HG02798 (cell line): ENCODE results near the gene COL5A1.
"Not testable (repeated sequence)": the region's sequence is repeated elsewhere in the genome, so short reads cannot be mapped to it uniquely, and the experiment has no call there.

Source experiments
- ATAC-seq: cut with Tn5 transposase; IDR thresholded peaks from one replicate; pipeline ENCODE4 v1.9.1; 2021; ENCODE audit warnings: mild to moderate bottlenecking; ENCODE audit not compliant: unreplicated experiment, poor library complexity

Gene COL5A1

DNA sequence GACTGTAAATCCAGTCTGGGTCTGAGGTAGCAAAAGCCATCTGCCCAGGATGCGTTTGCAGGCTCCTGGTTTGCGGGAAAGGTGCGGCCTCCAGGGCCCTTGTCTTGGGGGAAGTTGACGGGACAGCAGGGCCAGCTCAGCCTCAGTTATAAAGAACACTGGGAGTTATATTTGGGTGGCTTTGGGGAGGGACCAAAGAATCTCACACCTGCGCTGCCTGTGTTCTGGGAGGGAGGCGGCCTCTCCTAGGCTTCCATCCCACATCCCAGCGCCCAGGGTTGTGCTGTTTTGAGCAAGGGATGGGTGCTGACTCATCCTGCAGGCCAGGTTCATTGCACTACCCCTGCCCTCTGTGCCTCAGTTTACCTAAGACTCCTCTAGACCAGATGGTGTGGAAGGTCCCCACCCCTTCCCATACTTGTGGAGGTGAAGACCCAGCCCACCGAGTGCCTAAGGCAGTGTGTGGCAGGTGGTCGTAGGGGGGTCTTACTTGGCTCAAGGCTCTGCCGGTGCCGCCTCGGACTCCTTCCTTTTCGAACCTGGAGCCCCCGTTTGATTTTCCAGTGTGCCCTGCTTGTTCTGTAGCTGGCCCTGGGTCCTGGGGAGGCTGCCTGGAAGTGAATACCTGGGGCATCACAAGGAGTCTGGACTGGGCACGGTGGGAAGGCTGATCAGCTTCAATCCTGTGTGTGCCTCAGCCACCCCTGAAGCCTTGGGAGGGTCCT, 199.7 kb downstream of the COL5A1 start:
- ATAC-seq: no peak

DNA sequence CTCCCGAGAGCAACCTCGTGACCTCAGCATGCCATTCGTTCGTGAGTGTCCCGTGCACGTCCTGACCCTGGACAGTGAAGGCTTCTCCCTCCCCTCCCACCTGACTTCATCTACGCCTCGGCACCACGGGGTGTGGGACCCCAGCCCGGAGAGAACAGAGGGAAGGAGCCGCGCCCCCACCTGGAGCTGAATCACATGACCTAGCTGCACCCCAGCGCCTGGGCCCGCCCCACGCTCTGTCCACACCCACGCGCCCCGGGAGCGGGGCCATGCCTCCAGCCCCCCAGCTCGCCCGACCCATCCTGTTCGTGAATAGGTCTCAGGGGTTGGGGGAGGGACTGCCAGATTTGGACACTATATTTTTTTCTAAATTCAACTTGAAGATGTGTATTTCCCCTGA, 200.7 kb downstream of the COL5A1 start:
- ATAC-seq: no peak

DNA sequence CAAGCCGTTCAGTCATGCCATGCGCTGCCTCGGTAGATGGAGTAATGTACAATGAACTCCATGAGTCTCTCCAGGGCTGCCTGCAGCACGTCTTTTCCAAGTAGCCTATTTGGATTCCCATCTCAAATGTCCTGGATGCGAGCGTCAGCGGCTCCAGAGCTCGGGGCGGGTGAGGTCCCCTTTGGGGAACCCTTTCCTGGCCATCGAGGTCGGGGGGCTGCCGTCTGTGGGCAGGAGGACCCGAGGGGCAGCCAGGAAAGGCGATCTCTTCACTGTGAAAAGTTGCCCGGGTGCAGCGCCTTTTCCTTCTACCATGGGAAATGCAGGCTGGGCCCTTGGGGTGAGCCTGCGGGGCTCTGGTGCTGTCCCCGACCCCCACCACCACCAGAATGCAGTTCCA, 202.1 kb downstream of the COL5A1 start:
- no peak for ATAC-seq

DNA sequence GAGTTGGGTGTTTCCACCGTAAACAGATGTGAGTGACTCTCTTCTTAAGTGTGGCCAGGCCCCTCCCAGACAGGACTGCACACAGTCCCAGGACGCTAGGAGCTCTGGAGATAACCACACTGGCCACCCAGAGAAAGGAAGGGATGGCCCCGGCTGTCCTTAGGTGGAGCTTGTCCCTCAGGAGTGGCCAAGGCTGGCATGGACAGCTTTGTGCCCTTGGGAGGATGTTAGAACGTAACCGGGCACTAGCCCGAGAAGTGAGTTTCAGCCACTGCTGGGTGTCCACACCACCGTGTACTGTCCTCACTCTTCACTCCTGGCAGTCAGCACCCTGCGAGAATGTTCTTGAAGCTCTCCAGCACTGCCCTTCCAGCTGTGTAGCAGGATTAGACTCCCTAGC, 203.2 kb downstream of the COL5A1 start:
- no peak for ATAC-seq

DNA sequence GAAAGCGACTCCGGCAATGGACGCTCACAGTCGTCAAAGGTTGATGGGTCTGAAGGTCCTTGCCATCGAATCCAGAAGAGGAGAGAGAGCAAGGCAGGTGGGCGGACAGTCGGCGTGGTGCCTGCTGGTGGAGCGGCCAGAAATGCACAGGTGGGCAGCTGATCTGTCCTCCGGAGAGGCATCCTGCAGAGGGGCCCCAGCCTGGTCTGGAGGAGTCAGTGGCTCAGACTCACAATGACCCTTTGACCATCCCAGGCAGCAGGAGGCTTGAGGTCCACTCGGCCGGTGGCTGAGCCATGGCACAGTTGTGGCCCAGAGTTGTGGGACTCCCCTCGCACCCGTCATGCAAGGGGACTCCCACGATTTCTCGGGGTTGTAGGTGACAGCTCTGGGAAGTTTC, 204.6 kb downstream of the COL5A1 start:
- ATAC-seq: no peak

DNA sequence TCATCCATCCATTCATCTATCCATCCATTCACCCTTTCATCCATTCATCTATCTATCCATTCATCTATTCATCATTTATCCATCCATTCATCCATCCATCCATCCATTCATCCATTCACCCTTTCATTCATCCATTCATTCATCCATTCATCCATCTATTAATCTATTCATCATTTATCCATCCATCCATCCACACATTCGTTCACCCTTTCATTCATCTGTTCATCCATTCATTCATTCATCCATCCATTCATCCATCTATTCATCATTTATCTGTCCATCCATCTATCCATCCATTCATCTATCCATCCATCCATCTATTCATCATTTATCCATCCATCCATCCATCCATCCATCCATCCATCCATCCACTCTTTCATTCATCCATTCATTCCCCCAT, 205.1 kb downstream of the COL5A1 start:
- no peak for ATAC-seq

DNA sequence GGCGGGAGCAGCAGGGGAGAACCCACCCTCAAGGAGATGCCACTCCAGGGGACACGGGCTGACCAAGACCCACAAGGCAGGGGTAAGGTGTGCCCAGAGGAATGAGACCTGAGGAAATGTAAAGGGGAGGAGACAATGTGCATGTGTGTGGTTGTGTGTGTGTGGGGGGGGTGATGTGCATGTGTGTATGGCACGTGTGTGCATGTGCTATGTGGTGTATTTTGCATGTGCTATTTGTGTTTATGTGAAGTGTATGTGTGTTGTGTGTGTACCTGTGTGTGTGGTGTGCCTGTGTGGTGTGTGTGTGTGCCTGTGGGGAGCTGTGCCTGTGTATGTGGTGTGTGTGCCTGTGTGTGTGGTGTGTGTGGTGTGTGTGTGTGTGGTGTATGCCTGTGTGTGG, 205.5 kb downstream of the COL5A1 start:
- ATAC-seq: no peak

DNA sequence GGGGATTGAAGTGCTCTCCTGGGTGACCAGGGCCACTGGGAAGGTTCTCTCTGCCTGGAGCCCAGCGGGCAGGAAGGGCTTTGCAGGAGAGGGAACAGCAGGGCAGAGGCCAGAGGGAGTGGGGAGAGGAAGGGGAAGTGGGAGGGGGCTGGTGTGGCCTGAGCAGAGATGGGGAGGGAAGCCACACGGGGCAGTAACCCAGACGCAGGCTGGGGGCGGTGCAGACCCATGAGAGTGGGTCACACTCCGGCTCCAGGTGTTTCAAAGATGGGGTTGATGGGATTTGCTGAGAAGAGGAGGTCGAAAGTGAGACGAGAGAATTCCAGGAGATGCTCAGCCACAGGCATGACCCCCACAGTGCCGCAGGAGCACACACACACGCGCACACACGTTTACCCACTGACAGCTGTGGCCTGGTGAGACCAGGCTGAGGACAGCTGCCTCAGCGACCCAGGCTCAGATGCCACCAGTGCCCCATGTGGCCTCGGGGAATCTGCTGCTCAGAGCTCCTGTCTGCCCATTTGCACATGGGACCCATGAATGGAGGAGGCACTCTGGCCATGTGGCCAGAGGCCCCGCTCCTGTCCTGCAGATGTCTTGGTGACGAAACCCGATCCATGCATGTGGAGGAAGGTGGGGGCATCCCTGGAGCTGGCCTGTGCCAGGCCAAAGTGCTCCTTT, 206.3 kb downstream of the COL5A1 start:
- no peak for ATAC-seq

DNA sequence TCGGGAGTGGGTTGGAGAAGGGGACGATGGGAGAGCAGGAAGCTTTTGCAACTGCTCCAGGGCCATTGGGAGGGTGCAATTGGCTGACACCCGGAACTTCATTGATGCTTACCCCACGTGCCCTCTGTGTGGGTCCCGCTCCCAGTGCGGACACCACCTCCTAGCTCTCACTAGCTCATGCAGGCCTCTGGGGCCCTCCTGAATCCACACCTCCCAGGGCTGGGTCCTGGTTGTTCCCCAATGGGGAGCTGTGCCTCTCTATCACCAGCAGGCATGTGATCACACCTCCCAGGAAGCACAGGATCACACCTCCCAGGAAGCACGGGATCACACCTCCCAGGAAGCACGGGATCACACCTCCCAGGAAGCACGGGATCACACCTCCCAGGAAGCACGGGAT, 206.9 kb downstream of the COL5A1 start:
- no peak for ATAC-seq

DNA sequence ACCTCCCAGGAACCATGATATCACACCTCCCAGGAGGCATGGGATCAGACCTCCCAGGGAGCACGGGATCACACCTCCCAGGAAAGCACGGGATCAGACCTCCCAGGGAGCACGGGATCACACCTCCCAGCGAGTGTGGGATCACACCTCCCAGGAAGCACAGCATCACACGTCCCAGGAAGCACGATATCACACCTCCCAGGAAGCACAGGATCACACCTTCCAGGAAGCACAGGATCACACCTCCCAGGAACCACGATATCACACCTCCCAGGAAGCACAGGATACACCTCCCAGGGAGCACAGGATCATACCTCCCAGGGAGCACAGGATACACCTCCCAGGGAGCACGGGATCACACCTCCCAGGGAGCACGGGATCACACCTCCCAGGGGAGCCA, 209.0 kb downstream of the COL5A1 start:
- ATAC-seq: no peak

DNA sequence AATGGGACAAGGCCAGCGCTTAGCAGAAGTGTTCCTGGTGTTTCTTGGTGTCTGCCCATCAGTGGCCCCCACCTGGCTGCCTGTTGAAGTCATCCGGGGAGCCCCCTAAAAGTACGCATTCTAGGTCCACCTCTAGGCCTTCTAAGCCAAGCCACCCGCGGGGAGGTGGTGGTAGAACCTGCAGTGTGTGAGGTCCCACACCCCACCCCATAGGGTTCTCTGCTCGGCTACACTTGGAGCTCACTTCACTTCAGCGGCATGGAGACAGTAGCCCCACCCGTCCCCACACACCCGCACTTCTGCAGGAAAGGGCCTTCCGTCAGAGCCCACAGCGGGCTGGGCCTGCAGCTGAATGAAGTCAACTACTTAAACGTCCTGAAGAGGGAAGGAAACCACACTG, 209.4 kb downstream of the COL5A1 start:
- no peak for ATAC-seq

DNA sequence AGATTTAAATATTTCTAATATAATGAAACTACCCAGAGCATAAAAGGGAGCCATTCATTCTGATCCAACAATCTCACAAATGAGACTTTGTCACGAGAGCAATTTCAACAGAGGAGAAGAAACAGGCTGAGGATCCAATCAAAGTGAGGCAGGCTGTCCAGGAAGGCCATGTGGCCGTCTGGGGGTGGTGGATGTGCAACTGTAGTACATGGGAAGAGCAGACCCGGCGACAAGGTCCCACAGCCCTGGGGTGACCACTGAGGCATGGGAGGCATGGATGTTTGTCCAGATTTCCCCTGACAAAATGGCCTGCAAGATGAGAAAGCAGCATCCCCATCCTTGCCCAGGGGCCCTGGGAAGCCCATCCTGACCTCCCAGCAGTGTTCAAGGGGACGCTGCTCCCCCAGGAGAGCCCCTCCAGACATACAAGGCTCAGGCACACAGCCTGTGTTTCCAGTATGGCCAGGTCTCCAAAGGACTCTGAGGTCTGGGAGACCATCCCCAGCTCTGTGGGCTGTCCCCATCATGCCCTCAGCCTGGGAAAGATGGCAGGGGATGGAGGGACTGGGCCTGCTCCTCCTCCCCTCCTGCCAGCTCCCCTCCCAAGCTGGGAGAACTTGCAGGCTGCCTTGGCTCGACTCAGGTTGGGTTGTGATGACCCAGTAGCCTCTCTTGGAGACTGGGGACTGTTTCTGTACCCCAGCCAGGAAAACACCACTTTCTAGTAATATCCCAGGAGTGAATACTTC, 211.5 kb downstream of the COL5A1 start:
- no peak for ATAC-seq

DNA sequence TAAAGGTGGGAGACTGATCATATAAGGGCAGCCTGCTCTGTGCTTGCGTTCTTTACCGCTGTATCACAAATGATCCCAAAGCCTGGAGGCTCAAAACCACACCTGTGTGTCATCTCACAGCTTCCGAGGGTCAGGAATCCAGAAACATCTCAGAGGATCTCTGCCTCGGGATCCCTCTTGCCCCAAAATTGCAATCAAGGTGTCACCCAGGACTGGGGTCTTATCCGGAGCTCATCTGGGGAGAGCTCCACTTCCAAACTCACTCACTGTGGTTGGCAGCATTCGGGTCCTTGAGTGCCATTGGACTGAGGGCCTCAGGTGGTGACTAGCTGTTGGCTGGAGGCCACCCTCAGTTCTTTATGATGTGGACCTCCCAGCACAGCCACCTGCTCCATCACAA, 212.3 kb downstream of the COL5A1 start:
- ATAC-seq: no peak

DNA sequence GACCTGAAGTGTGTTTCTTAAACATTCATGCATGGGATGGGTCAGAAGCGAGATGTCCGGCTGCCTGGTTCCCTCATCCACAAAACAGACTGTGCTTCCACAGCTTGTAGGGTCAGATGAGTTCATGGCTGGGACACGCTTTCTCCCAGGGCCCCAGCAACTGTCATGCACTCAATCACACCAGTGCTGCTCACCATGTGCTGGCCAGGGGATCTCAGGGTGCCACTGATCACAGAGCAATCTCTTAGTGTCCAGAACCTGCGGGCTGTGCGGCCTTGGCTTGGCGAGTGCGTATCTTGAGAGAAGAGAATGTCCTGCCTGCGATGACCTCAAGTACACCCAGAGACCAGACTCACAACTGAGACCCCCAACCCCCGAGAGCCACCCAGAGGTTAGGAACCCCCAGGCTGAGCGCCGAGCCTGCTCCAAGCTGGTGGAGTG, 213.0 kb downstream of the COL5A1 start:
- no peak for ATAC-seq

DNA sequence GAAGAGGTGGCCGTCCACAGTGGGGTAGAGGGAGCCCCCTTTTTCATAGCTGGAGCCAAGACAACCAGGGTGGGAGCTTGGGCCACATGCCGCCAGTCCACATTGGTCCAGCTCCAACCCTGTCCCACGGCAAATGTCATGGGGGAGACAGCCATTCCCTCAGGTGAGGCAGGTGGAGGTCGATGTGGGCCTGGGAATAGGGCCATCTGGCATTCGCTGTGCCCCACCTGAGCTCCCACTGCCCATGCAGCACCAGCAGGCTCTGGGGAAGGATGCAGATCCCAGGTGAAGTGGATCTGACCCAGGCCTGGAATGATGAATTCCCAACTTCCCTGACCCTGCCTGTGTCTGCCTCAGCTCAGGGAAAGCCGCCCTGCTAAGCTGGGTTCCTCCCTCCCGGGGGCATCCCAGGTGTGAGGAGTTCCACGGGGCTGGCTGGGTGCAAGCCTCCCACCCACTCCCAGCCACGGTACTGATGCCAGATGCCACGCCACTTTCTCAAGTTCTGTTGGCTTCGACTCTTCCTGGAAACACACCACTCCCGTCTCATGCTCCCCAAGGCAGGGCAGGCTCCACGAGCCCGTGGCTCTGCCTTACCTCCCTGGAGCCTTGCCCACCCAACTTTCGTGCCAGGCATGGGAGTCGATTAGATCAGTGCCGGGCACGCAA, 213.8 kb downstream of the COL5A1 start:
- ATAC-seq: no peak

DNA sequence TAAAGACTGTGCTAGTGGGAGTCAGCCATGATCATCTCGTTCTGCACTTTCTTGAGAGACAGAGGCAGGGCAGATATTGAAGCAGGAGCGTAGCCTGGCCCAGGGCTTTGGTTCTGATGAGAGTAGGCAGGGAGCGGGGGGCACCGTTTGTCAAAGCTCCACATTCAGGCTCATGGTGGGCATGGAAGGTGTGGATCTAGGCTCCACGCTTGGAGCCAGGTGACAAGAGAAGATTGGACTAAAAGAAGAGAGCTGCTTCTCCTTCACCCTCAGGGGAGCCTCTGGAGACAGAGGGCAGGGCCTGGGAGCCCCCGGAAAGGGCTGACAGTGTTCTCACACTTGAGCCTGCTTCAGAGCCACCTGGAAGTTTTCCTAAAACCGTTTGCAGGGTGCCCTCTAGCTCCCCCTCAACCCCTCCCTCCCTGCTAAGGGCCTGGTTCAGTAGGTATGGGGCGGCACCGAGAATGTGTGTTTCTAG, 214.3 kb downstream of the COL5A1 start:
- ATAC-seq: no peak

DNA sequence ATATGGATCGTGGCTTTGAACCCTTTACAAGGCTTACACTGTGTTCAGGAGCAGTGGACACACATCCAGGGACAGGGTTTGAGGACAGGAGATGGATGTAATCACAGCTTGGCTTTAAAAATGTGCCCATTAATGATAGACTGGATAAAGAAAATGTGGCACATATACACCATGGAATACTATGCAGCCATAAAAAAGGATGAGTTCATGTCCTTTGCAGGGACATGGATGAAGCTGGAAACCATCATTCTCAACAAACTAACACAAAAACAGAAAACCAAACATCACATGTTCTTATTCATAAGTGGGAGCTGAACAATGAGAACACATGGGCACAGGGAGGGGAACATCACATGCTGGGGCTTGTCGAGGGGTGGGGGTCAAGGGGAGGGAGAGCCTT, 215.8 kb downstream of the COL5A1 start:
- not testable (repeated sequence) for ATAC-seq

DNA sequence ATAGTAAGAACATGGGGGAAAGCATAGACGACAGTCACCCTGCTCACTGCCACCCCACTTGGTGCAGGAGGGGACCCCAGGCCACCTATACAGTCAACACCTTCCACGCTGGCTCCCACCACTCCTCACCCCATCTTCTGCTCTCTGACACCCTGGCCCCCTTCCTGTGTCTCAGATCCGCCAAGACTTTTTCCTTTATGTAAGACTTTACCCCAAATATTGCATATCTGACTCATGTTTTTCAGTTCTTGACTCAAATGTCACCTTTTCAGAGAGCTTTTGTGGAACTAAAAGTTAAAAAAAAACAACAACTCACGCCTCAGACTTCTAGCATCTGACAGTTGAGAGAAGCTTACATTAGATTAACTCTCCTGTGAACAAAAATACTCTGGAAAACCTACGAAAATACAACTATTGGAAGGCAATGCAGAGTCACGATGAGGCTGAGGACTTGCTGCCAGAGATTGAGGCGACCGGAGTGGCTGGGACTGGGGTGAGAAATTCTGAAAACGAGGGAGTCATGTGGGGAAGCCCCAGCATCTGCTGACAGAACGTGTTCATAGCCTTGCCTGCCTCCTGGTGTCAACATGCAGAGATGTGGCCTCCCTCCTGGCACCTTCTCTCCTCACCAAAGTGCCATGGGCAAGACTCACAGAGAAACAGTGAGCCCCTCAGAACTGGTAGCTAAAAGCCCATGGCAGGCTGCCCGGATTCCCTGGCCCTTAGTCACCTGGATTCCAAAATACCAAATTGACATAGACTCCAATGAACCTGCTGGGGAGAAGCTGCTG, 216.6 kb downstream of the COL5A1 start:
- ATAC-seq: peak; percentile 85

DNA sequence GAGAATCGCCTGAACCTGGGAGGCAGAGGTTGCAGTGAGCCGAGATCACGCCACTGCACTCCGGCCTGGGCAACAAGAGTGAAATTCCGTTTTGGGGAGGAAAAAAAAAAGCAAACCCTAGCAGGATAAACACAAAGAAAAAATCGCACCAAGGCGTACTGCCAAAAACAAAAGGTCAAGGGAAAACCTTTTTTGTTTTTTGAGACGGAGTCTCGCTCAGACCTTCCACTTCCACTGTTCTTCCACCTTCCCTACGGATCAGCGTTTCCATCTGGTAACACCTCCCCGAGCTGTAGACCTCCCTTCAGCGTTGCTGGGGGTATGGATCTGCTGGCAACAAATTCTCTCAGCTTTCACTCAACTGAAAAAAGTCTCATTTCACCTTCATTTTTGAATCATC, 218.9 kb downstream of the COL5A1 start:
- ATAC-seq: no peak
